ENCODE data around the gene PPP1R3F.
A peak's percentile ranks its signal among the peaks of the same experiment; 100 is the strongest.

PPP1R3F gene

DNA sequence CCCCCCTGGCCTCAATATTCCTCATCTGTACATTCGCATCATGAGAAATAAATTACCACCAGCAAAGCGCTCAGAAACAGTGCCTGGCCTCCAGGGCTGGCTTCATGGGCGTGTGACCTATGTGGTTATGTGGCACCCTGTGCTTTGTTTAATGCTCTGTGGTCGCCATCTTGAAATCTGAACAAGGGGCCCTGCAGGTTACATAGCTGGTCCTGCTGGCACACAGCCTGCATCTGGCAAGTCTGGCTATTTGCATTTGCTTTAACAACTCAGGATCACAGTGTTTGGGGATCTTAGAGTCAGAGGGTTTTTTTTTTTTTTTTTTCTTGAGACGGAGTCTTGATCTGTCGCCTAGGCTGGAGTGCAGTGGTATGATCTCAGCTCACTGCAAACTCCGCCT is 15.0 kb upstream of the PPP1R3F start:
- DNase-seq (ENCODE audit: low spot score in 2 of 2) = no peak
- H3K27ac Mint-ChIP-seq (ENCODE audit: low read depth) = no peak overlapping the region
- H3K27me3 Mint-ChIP-seq = no peaks in the 10 kb centered on the region
- H3K4me1 Mint-ChIP-seq = peaks cover 13% of the 10 kb centered on the region
- ATAC-seq (replicated peaks; ENCODE audit: extremely low read depth, poor library complexity, severe bottlenecking) = no peak
- no peak overlapping the region for H3K4me3 Mint-ChIP-seq
- peaks cover 3% of the 10 kb centered on the region for H3K36me3 Mint-ChIP-seq (ENCODE audit: insufficient read depth)
- H3K9me3 Mint-ChIP-seq = no peaks in the 10 kb centered on the region

GRCh38 chrX:49256268-49256995 is 13.2 kb upstream of the PPP1R3F start:
- ATAC-seq (replicated peaks; ENCODE audit: extremely low read depth, poor library complexity, severe bottlenecking) = no peak
- Mint-ChIP-seq H3K4me3 (no peak overlapping the region), H3K27ac (ENCODE audit: low read depth) (peak overlapping the region; percentile 59), H3K4me1 (peaks cover 5% of the 10 kb centered on the region), H3K27me3 (no peaks in the 10 kb centered on the region), H3K36me3 (ENCODE audit: insufficient read depth) (no peaks in the 10 kb centered on the region), H3K9me3 (no peaks in the 10 kb centered on the region)
- no peak for DNase-seq (ENCODE audit: low spot score in 2 of 2)

DNA sequence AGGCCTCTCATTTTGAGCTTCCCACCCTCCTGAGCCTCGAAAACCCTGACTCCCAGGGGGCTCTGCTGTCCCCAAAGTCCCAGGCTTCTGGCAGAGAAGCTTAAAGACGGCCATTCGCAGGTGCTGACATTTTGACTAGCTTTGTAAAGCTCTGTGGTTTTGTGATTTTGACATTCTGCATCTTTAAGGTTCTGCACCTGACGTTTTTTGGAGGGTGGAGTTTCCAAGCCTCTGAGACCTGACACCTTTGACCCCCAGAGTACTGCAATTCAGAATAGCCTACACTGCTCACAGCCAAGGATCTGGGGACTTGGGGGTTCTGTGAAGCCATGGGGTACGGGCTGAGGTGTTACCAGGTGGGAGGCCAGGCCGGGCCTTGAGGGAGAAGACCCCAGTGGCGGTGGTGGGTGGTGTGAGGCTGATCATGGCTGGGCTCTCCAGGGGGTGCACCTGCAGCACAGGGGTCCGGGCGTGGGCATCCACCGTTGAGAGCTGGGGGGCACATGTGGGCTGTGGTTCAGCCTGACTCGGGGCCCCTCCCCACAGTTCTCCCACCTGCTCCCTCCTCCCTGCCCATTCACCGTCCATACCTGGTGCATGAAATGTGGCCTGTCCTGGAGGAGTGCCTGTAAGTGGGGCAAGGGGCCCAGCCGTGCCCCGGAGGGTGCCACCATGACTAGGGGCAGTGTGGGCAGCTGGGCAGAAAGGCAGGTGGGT is 12.4 kb upstream of the PPP1R3F start:
- Mint-ChIP-seq H3K4me1 (peaks cover 11% of the 10 kb centered on the region), H3K36me3 (ENCODE audit: insufficient read depth) (no peaks in the 10 kb centered on the region), H3K27ac (ENCODE audit: low read depth) (peak overlapping the region; percentile 16), H3K4me3 (peak overlapping the region; percentile 23), H3K9me3 (no peaks in the 10 kb centered on the region), H3K27me3 (no peaks in the 10 kb centered on the region)
- DNase-seq (ENCODE audit: low spot score in 2 of 2) = no peak
- ATAC-seq (replicated peaks; ENCODE audit: extremely low read depth, poor library complexity, severe bottlenecking) = no peak

GRCh38 chrX:49257846-49258748 is 11.5 kb upstream of the PPP1R3F start:
- H3K4me3 Mint-ChIP-seq = peak overlapping the region; percentile 23
- H3K4me1 Mint-ChIP-seq = peaks cover 12% of the 10 kb centered on the region
- H3K9me3 Mint-ChIP-seq = no peaks in the 10 kb centered on the region
- H3K27ac Mint-ChIP-seq (ENCODE audit: low read depth) = peak overlapping the region; percentile 16
- DNase-seq (ENCODE audit: low spot score in 2 of 2) (no peak), ATAC-seq (replicated peaks; ENCODE audit: extremely low read depth, poor library complexity, severe bottlenecking) (peak; percentile 49)
- H3K36me3 Mint-ChIP-seq (ENCODE audit: insufficient read depth) = no peaks in the 10 kb centered on the region
- H3K27me3 Mint-ChIP-seq = no peaks in the 10 kb centered on the region

- DNase-seq (ENCODE audit: low spot score in 2 of 2) (no peak), ATAC-seq (replicated peaks; ENCODE audit: extremely low read depth, poor library complexity, severe bottlenecking) (no peak)
- Mint-ChIP-seq H3K27me3 (no peaks in the 10 kb centered on the region), H3K4me3 (peak overlapping the region; percentile 19), H3K27ac (ENCODE audit: low read depth) (peak overlapping the region; percentile 62), H3K9me3 (no peaks in the 10 kb centered on the region), H3K4me1 (peaks cover 12% of the 10 kb centered on the region), H3K36me3 (ENCODE audit: insufficient read depth) (no peaks in the 10 kb centered on the region)
Measured at GRCh38 chrX:49258749-49259124, 10.9 kb upstream of the PPP1R3F start.

DNA sequence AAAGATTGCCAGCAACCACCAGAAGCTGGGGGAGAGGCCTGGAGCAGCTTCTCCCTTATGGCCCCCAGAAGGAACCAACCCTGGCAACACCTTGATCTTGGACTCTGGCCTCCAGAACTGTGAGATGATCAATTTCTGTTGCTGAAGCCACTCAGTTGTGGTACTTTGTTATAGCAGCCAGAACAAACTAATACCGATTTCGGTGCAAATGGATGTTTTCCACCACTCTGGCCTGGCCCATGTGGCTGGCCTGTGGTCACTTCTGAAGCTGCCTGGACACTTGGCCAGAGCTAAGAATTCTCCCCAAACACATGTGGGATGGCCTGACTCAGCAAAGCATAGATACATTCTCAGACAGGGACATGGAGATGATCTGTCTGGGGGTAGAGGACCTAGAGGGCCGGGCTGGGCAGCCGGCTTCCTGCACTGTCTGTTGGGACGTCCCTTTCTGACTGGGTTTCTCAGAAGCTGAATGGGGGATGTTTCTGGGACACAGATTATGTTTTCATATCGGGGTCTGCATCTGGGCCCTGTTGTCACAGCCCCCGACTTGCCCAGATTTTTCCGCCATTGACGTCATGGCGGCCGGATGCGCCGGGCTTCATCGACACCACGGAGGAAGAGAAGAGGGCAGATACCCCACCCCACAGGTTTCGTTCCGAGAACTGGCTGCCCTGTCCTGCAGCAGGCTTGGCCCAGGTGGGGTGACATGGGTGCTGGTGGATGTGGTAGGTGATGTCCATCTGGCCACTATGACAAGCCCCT is 9.2 kb upstream of the PPP1R3F start:
- Mint-ChIP-seq H3K4me3 (no peak overlapping the region), H3K27me3 (no peaks in the 10 kb centered on the region)
- ATAC-seq (replicated peaks; ENCODE audit: extremely low read depth, poor library complexity, severe bottlenecking) = no peak

DNA sequence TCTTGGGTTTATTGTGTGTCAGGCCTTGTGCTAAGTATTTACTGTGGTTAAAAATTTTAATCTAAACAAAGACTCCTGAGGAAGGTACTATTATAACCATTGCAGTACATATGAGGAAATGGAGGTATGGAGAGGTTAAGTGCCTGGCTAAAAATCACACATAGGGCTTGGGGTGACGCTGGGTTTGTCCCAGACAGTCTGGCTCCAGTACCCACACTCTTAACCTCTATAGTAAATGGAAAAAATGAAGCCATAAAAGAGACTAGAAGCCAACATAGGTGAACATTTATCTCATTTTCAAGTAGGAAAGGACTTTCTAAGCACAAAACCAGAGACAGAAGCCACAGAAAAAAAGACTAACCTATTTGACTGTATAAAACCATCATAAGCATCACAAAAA is 7.0 kb upstream of the PPP1R3F start:
- Mint-ChIP-seq H3K4me1 (peaks cover 17% of the 10 kb centered on the region), H3K27ac (ENCODE audit: low read depth) (no peak overlapping the region), H3K9me3 (no peaks in the 10 kb centered on the region), H3K4me3 (no peak overlapping the region), H3K27me3 (no peaks in the 10 kb centered on the region), H3K36me3 (ENCODE audit: insufficient read depth) (no peaks in the 10 kb centered on the region)
- no peak for DNase-seq (ENCODE audit: low spot score in 2 of 2)
- no peak for ATAC-seq (replicated peaks; ENCODE audit: extremely low read depth, poor library complexity, severe bottlenecking)

More for the DNA sequence above, 9.2 kb upstream of the PPP1R3F start:
- no peak overlapping the region for H3K27ac Mint-ChIP-seq (ENCODE audit: low read depth)
- H3K36me3 Mint-ChIP-seq (ENCODE audit: insufficient read depth) = no peaks in the 10 kb centered on the region
- peaks cover 17% of the 10 kb centered on the region for H3K4me1 Mint-ChIP-seq
- no peak for DNase-seq (ENCODE audit: low spot score in 2 of 2)
- no peaks in the 10 kb centered on the region for H3K9me3 Mint-ChIP-seq

DNA sequence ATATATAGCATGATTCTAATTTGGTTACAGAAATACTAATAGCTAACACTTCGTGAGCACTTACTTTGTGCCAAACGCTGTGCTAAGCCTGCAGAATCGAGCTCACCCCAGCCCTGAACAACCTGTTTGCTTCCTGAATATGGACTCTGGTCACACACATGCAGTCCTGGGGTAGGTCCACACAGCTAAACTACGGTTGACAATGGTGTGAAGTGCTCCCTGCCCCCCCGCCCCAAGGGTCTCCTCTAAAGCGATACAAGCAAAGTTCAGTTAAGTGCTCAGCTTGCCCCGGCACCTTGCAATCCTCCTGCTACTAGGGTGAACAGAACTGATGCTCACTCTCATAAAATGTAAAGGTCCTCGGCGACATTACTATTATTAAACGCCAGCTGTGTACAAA is 6.0 kb upstream of the PPP1R3F start:
- Mint-ChIP-seq H3K27ac (ENCODE audit: low read depth) (peak overlapping the region; percentile 78), H3K27me3 (no peaks in the 10 kb centered on the region), H3K9me3 (no peaks in the 10 kb centered on the region), H3K4me3 (peak overlapping the region; percentile 68), H3K4me1 (peaks cover 18% of the 10 kb centered on the region), H3K36me3 (ENCODE audit: insufficient read depth) (peaks cover 3% of the 10 kb centered on the region)
- ATAC-seq (replicated peaks; ENCODE audit: extremely low read depth, poor library complexity, severe bottlenecking) (no peak), DNase-seq (ENCODE audit: low spot score in 2 of 2) (no peak)

GRCh38 chrX:49264460-49264859 is 5.1 kb upstream of the PPP1R3F start, which contains the start of gene FOXP3:
Gene FOXP3 (minus strand): TSS chrX:49264710. CDS start chrX:49258505, 6,205 bp downstream.
- Mint-ChIP-seq H3K9me3 (no peaks in the 10 kb centered on the region), H3K27me3 (no peaks in the 10 kb centered on the region), H3K4me1 (peaks cover 24% of the 10 kb centered on the region), H3K27ac (ENCODE audit: low read depth) (peak within 1 kb of the TSS; percentile 78), H3K36me3 (ENCODE audit: insufficient read depth) (peaks cover 9% of the 10 kb centered on the region), H3K4me3 (peak within 1 kb of the TSS; percentile 68)
- DNase-seq (ENCODE audit: low spot score in 2 of 2) (no peak), ATAC-seq (replicated peaks; ENCODE audit: extremely low read depth, poor library complexity, severe bottlenecking) (no peak)

GRCh38 chrX:49266523-49267445 is 2.8 kb upstream of the PPP1R3F start:
- Mint-ChIP-seq H3K4me3 (peak overlapping the region; percentile 53), H3K36me3 (ENCODE audit: insufficient read depth) (peaks cover 15% of the 10 kb centered on the region), H3K27me3 (no peaks in the 10 kb centered on the region), H3K9me3 (no peaks in the 10 kb centered on the region), H3K4me1 (peaks cover 30% of the 10 kb centered on the region), H3K27ac (ENCODE audit: low read depth) (peak overlapping the region; percentile 61)
- DNase-seq (ENCODE audit: low spot score in 2 of 2) (no peak), ATAC-seq (replicated peaks; ENCODE audit: extremely low read depth, poor library complexity, severe bottlenecking) (no peak)

DNA sequence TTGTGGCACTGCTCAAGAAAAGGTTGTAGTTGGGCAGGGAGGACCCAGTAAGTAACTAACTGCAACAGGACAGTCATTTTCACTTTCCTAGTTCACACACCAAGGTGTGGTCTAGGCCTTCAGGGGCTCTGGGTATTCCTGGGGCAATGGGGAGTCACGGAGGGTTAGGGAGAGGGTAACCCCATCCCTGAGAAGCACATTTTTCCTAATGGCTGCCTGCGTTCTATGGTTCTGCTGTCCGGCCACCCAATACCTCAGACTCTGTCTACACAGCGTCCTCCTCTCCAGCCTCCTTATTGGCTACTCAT is 937 bp upstream of the PPP1R3F start:
- peak overlapping the region; percentile 84 for H3K4me3 Mint-ChIP-seq
- ATAC-seq (replicated peaks; ENCODE audit: extremely low read depth, poor library complexity, severe bottlenecking) = no peak
- H3K27ac Mint-ChIP-seq (ENCODE audit: low read depth) = peak overlapping the region; percentile 98
- no peaks in the 10 kb centered on the region for H3K9me3 Mint-ChIP-seq
- no peaks in the 10 kb centered on the region for H3K27me3 Mint-ChIP-seq
- H3K36me3 Mint-ChIP-seq (ENCODE audit: insufficient read depth) = peaks cover 18% of the 10 kb centered on the region
- no peak for DNase-seq (ENCODE audit: low spot score in 2 of 2)
- H3K4me1 Mint-ChIP-seq = peaks cover 40% of the 10 kb centered on the region
